Measurements from ENCODE around the gene PPM1F.
"Not testable (repeated sequence)": the region's sequence is repeated elsewhere in the genome, so short reads cannot be mapped to it uniquely, and the experiment has no call there.

The PPM1F gene

GRCh38 chr22:21940521-21940920 is 12.1 kb downstream of the PPM1F start:
- DNase-seq (ENCODE audit: low read depth, low spot score): no peak

DNA sequence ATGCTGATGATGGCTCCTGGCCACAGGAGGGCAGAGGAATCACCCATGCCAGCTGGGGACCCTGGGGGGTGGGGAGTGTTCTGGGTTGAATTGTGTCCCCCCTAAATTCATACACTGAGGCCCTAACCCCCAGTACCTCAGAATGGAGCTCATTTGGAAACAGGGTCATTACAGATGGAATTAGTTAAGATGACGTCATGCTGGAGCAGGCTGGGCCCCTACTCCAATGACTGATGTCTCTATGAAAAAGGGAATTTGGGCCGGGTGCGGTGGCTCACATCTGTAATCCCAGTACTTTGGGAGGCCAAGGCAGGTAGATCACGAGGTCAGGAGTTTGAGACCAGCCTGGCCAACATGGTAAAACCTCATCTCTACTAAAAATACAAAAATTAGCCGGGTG is 12.7 kb downstream of the PPM1F start:
- not testable (repeated sequence) for DNase-seq (ENCODE audit: low read depth, low spot score)

DNA sequence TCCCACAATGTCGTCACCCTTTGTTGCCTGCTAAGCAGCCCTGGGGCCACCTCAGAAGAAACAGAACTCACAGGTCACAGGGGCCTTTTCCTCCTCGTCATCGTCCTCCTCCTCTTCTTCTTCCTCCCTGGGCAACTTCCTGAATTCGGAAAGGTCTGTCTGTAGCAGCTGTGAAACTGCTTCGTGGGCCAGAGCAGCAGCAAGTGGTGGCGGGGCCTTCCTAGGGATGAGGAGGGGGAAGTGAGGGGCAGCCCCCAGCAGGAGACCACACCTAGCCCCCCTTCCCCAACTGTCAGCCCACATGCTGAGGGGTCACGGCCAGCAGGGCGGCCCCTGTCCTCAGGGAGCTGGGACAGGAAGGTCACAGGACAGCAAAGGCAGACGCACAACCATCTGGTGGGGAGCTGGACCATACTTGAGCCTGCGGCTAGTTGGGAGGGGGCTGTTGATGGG is 13.2 kb downstream of the PPM1F start:
- DNase-seq (ENCODE audit: low read depth, low spot score): no peak

DNA sequence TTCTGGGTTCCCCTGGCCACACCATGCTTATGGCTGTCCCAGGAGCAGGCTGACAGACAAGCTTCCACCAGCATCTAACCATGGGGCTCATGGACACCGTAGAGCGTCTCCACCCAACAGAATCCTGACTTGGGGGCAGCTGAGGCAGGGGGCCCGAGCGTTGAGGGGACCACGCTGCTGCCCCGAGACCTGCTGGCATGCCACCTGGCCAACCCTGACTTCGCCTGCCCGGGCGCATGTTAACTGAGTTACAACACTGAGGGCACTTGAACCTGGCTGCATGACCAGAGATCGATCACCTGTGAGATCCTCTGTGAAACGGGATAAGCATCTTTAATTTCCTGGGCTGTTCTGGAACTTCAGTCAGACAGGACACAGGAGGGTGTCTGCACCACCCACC is 13.7 kb downstream of the PPM1F start:
- DNase-seq (ENCODE audit: low read depth, low spot score): no peak

DNA sequence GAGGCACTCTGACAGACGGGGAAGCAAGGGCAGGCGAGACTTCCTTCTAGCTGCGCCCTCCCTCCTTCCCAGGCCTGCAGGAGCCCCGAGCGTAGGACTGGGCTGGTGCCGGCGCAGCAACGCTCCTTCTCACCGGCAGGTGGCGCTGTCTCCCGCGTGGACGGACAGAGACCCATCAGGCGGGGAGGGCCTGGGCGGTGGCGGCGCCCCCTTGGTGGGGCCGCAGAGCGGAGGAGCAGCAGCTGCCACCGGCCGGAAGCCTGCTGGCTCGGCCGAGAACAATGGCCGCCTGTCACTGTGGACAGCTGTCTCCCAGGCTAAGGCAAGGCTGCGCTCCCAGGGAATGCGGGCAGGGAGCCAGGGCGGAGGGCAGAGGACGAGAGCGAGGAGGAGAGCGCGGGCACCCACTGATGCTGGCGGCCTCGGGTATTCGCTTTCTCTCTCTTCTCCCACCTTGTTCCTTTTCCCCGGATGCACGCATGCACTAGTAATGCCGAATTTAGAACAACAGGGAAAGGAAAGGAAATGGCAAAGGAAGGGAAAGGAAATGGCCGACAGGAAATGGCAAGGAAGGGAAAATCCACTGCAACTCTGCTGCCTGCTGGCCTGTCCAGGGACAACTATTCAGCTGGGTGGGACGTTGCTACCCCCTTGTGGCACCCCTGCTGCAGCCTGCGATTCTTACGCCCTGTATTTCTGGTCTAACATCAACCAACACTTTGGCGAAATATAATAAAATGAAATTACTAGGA is 14.4 kb downstream of the PPM1F start:
- DNase-seq (ENCODE audit: low read depth, low spot score): peak; percentile 83

DNA sequence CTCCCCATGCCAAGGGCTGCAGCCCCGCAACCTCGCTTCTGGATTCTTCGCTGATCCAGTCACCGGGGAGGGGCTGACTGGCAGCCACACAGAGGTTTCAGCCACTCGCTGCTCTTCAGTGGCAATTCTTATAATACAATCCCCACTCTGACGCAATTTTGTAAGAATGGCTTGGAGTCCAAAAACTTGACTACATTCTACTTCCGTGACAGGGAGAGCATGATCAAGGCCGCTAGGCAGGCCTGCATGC is 14.9 kb downstream of the PPM1F start:
- no peak for DNase-seq (ENCODE audit: low read depth, low spot score)

DNA sequence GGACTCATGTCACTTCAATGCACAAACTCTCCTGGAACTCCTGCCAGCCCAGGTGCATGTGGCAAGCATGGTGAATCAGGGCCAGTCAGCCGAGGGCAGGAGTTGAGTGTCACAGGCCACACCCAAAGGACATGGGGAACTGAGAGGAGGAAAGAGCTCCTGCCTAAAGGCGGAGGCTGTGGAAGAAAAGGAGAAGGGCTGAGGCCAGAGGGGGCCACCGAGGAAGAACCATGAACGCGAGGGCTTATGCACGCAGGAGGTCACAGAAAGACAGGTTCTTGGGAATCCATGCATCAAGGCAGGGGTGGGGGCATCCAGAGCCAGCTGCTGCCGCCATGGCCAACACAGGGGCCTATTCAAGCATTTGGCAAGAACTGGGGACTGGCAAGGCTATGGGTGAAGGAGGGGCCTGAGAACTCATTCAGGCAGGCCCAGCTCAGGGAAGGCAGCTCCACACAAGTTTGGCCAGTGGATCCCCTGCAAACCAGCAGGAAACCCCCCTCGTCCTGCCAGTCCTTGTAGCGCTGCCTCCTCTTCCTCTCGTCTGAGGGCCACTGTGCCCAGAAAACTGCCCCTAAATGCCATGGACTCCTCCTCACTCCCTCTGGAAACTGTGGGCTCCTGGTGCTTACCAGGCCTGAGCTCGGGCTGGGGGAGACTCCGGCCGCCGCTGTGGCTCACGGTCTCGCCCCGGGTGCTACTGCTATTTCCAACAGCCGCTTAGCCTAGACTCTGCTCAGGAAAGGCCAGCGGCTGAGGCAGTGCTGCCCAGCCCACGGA is 15.4 kb downstream of the PPM1F start:
- DNase-seq (ENCODE audit: low read depth, low spot score): no peak

DNA sequence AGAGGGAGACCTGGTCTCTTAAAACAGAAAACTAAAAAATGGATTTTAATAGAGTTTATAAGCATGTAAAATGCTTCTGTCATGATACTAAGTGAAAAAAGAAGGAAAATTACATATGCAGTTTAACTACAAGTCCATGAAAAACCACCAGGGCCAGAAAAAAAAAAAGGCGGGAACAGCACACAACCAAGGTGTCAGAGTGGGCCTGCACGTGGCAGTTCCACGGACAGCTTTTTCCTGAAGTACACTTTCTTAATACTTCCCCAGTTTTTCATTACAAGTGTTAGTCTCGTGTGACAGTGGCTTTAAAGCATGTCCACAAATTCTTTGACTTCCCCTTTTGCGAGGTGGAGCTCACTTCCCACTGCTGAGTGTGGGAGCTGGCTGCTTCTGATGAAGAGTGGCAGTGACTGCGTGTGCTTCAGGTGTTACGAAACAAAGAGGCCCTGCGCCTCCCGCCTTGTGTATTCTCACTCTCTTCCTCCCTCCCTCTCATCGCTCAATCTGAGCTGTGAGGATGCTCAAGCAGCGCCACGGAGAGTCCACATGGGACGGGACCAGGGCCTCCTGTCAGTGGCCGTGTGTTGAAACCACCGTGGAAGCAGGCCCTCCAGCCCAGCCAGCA is 16.4 kb downstream of the PPM1F start:
- DNase-seq (ENCODE audit: low read depth, low spot score): no peak

DNA sequence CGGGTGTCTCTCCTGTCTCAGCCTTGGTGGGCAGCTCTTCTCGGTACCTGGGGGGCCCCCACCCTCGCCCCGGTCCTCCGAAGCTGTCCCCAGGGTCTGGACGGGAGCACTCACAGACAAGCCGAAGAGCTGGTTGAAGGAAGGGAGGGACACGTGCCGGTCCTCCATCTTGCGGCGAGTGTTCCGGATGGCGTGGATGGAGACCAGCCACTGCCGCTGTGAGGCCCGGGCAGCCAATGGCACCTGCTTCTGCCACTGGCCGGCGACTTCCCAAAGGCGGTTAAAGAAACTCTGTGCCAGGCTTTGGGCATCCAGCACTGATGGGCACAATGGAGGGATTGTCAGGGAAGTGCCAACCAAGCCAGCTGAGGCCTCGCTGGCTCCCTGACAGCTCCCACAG is 18.7 kb downstream of the PPM1F start:
- DNase-seq (ENCODE audit: low read depth, low spot score): no peak

GRCh38 chr22:21933413-21933812 is 19.2 kb downstream of the PPM1F start:
- no peak for DNase-seq (ENCODE audit: low read depth, low spot score)

- DNase-seq (ENCODE audit: low read depth, low spot score): no peak
Measured at GRCh38 chr22:21932347-21932746, 20.3 kb downstream of the PPM1F start.

DNA sequence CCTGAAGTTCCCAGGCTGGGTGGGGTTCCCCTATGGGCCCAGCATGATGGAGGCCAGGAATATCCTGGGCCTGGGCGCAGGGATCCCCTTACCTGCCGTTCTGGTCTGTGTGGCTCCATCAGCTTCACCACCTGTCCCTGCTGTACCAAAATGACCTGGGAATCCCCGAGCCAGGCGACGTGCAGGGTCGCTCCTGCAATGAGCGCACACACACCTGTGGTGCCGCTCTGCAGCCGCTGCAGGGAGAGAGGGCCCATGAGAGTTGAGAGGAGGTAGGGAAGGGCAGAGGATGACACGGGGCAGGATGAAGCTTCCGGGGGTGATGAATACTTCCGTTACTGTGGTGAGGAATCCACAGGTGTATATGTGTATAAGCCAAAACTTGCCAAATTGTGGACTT is 21.6 kb downstream of the PPM1F start:
- DNase-seq (ENCODE audit: low read depth, low spot score): no peak

DNA sequence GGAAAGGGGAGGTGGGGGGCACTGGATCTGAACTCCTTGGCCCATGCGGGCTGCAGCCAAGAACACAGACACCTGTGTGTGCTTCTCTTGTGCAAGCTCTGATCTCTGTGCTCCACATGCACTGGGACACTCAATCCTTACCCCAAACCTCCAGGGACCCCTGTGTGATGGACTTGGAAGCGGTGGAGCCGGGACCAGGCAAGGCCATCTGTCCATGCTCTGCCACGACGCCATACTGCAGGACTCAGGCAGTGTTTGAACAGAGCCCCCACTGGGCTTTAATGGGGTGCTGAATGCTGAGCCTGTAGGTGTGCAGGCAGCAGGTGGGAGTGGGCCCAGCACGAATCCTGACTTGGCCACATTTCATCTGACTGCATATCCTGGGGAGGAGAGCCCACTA is 23.4 kb downstream of the PPM1F start:
- DNase-seq (ENCODE audit: low read depth, low spot score): no peak

DNA sequence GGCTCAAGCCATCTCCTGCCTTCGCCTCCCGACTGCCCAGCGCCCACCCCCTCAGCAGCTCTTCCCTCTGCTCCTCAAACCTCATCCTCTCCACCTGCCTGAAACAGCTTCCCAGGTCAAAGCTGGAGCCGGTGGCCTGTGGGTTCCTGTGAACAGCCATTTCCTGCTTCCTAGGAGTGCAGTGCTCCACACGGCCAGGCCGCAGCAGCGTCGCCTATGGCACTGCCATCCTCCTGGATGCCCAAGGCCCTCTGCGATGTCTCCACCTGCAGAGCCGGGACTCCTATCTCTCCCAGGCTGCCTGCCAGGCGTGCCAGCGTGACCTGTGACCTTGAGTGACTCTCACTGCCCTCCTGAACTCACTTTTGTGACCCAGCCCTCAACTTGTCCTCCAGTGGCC is 24.6 kb downstream of the PPM1F start:
- no peak for DNase-seq (ENCODE audit: low read depth, low spot score)

DNA sequence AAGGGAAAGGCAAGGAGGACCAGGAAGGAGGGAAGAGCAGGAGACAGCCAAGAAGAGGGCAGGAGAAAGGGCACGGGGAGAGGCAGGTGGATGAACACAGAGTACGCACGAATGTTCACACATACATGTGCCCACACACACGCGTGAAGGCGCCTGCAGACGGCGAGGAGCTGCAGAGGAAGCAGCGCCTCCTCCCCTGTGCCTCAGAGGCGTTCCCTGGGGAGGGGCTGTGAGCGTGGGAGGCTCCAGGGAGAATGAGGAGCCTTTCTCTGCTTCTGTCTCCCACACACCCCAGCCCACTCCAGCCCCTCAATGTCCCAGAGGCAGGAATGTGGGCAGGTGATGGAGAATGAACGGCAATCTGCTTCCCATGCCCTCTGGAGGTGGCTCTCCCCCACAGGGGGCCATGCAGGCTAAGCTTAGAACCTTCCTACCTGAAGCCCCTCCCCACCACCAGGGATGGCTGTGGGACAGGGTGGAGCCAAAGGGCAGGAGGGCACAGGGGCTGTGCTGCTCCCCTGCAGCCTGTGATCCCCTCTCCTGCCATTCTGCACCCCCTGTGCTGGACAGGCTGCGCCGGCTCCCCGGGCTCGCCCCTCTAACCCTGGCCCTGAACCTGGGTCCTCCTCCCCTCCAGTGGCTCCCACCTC is 25.3 kb downstream of the PPM1F start:
- no peak for DNase-seq (ENCODE audit: low read depth, low spot score)

- no peak for DNase-seq (ENCODE audit: low read depth, low spot score)
Measured at GRCh38 chr22:21926728-21927127, 25.9 kb downstream of the PPM1F start.

DNA sequence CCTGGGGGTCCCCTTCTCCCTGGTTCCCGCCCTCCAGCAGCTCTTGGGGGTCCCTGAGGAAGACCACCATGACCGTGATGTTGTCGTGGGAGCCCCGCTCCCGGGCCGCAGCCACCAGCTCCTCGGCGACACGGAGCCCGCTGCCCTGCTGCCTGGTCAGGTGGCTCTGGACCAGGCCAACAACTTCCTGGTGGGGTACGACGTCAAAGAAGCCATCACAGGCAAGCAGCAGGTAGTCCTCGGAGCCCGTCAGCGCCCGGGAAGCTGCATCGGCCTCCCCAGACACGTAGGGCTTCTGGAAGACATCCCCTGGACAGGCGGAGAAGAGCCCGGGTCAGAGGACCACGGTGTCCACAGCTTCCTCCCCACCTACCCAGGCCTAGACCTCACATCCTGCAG is 29.5 kb downstream of the PPM1F start:
- no peak for DNase-seq (ENCODE audit: low read depth, low spot score)

DNA sequence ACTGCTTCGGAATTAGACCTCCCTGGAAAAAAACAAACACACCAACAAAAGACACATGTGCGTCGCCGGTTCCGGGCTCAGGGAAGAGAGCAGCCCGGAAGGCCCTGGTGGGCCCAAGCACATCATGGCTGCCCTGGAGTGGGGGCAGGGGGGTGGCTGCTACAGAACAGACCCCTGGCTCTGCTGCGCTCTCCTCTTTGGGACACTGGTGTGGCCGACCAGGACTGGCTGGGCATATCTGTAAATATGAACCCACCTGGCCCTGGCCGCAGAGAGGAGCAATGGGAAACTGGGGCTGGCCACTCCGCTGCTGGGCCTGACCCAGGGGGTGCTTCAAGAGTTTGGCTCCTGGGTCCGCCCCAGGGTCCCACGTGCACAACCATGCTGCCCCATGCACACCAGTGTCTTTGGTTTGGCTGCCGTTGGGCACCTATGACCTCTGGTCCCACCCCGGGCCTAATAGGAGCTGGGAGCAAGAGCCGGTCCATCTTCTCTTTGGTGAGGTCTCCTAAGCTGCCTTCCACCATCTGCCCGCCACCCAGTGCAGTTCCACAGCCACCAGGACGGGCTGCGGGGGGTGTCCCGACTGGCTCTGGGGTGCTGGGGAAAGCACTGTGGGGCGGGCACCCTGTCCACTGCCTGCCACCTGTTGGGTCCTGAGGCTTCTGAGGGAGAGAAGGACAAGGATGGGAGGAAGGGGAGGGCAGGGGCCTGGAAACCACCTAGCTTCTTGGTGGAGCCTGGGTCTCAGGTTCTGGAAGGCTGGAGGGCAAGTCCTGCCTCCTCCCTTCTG is 30.1 kb downstream of the PPM1F start:
- no peak for DNase-seq (ENCODE audit: low read depth, low spot score)

DNA sequence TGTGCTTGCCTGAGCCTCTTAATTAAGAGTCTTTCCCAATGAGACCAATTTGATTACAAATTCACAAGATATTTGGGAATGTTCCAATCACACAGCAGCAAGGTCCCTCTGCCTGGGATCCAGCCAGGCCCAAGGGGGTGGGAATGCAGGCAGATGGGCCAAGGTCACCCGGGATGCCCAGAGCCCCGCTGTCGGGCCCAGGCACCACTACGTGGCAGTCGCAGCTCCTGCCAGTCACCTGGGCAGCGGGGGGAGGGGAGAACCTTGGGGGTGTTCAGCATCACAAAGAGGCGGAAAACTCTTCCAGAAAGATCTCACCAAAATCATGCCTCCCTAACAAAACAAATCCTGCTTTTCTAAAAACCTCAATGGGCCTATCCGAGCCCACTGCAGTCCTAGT is 30.9 kb downstream of the PPM1F start:
- no peak for DNase-seq (ENCODE audit: low read depth, low spot score)

- no peak for DNase-seq (ENCODE audit: low read depth, low spot score)
Measured at GRCh38 chr22:21921184-21921721, 31.4 kb downstream of the PPM1F start.

All from activated naive CD8-positive, alpha-beta T cell treated with anti-CD3 and anti-CD28 coated beads, Interleukin-2, amount 50 U/mL, for 16 hours (primary cell).